Heart left ventricle (tissue), 16 donors: ENCODE results near the gene KRTAP5-5. TPM values are rescaled to one million over a fixed set of nuclear protein-coding genes. Genes with fewer than 3 reads are reported as not detected.
"Not testable (repeated sequence)": the region's sequence is repeated elsewhere in the genome, so short reads cannot be mapped to it uniquely, and the experiment has no call there.

Source experiments
- ATAC-seq, 4 donors: fragments of 200-7000 bp; cut with Tn5 transposase; one replicate each; pipeline ENCODE4 v1.9.1; 2020 to 2022; ENCODE audit warnings: moderate library complexity in 4 of 4, mild to moderate bottlenecking in 3 of 4, moderate number of reproducible peaks in 1 of 4
- DNase-seq, 5 donors: peaks; one replicate each; pipeline ENCODE4 v3.0.0-alpha.2; 2020
- H3K27ac ChIP-seq, 12 donors: fragments of 200-600 bp; sonication (generic) in 4 of 12; one replicate each; pipeline versions ENCODE4 v1.5.0 to v1.8.0; 2016 to 2022; ENCODE audit warnings: mild to moderate bottlenecking in 2 of 12
- H3K27me3 ChIP-seq, 9 donors: fragments of 200-600 bp; sonication (generic) in 2 of 9; one replicate each; pipeline versions ENCODE4 v1.5.1 to v1.8.0; 2016 to 2022; ENCODE audit warnings: mild to moderate bottlenecking in 3 of 9
- H3K36me3 ChIP-seq, 9 donors: fragments of 200-600 bp; sonication (generic) in 2 of 9; one replicate each; pipeline versions ENCODE4 v1.5.0 to v1.8.0; 2018 to 2022; ENCODE audit warnings: mild to moderate bottlenecking in 2 of 9
- H3K4me1 ChIP-seq, 12 donors: fragments of 200-600 bp; sonication (generic) in 4 of 12; one replicate each; pipeline versions ENCODE4 v1.5.0 to v1.8.0; 2016 to 2022; ENCODE audit warnings: mild to moderate bottlenecking in 3 of 12
- H3K4me3 ChIP-seq, 12 donors: fragments of 200-600 bp; sonication (generic) in 4 of 12; one replicate each; pipeline versions ENCODE4 v1.5.0 to v1.8.0; 2017 to 2022; ENCODE audit warnings: mild to moderate bottlenecking in 9 of 12, moderate library complexity in 4 of 12
- H3K9me3 ChIP-seq, 12 donors: fragments of 200-600 bp; sonication (generic) in 4 of 12; one replicate each; pipeline versions ENCODE4 v1.5.0 to v1.8.0; 2016 to 2022; ENCODE audit warnings: mild to moderate bottlenecking in 1 of 12
- POLR2A ChIP-seq, 2 donors: fragments of 450-650 bp; IDR thresholded peaks; one replicate each; pipeline ENCODE4 v1.6.1; 2017; ENCODE audit warnings: antibody characterized with exemption in 2 of 2, mild to moderate bottlenecking in 2 of 2, moderate library complexity in 2 of 2
- WGBS, 4 donors: extraction: QIAGEN DNeasy Blood & Tissue Kit in 2 of 4; methylation state at CpG; one replicate each; pipeline versions ENCODE4 v1.1.5 to v1.1.7; 2013 to 2018; 5-methylcytosine and 5-hydroxymethylcytosine counted together
- intact Hi-C, 10 donors: fragments of 100-400 bp; cut with DNase I; formaldehyde crosslinking; loops; one replicate each; pipeline versions ENCODE4 v1.11.1 to v1.14.2; 2022
- polyA plus RNA-seq, 2 donors: library from polyadenylated mRNA; stranded (reverse); fragments of 200-250 nt; gene quantifications; one replicate each; pipeline ENCODE4 v1.2.3, GENCODE V29; 2013
- total RNA-seq, 9 donors: library from RNA; depleted of rRNA in 2 of 9; stranded (reverse); fragments of >200 nt in 2 of 9; fragmentation: NEBNext Ultra II Directional in 3 of 9; extraction: Animal tissue kit (Norgen Biotek cat#: 25700) in 3 of 9; gene quantifications; one replicate each; pipeline versions ENCODE4 v1.1.0 to v1.2.4, GENCODE V29; 2016 to 2023
- TF ChIP-seq, protein P1 (sequence below), 12 donors: fragments of 200-600 bp; sonication (generic) in 4 of 12; IDR thresholded peaks; one replicate each; pipeline versions ENCODE4 v1.5.0 to v1.8.0; 2018 to 2022; ENCODE audit warnings: antibody characterized with exemption in 12 of 12, mild to moderate bottlenecking in 5 of 12
- donor health status: ischemic (EF 13 %, LVEDD 7.1; RV severe dilation, severe dysfunction).
- donor health status: healthy with polysubstance abuse.
- donor health status: DM: no; HTN: yes; CAD: no.
- donor health status: DM: no; HTN: no; CAD: no.
- donor health status: ischemic (EF 25% LVEDD 6.9; RV normal size, moderate dysfunction).
- donor health status: ischemic (EF 25% LVEDD 5.7; RV mildly dilated, moderate dysfunction).
- donor health status: healthy.
- donor health status: DM: yes; HTN: yes; CAD: no.
- donor health status: ischemic (EF 35%, LVEDD 5.7; RV mildly dilated, moderate dysfunction).
- donor health status: nonischemic (EF 11% LVEDD 7.7; RV severe dilation, severe dysfunction).
- donor health status: DM: yes; HTN: yes; CAD: no.
- donor health status: PGD.
- donor health status: ischemic (EF 29% LVEDD 5.4; RV normal size, mild dysfunction).
- donor health status: nonischemic (EF 23%, LVEDD 6.1; RV moderate dilation, normal function).

Gene KRTAP5-5
- total and polyA plus RNA-seq, 11 donors = not detected

GRCh38 chr11:1603629-1604028 is 25.9 kb upstream of the KRTAP5-5 start:
- Histone ChIP-seq H3K27ac (no peak overlapping the region), H3K36me3 (no peaks in the 10 kb centered on the region), H3K4me3 (no peak overlapping the region), H3K9me3 (no peaks in the 10 kb centered on the region), H3K4me1 (peaks cover 0 to 9% (median 0%) of the 10 kb centered on the region in 12 donors), H3K27me3 (peaks cover 0 to 27% (median 5%) of the 10 kb centered on the region in 9 donors)
- no peak for DNase-seq
- no peak for ATAC-seq
- WGBS, 4 donors = 78 to 87% (median 84%) methylated on average over 1 of the region's 1 CpG
- intact Hi-C loops = no loop called here
- TF ChIP-seq POLR2A (IDR thresholded peaks at IDR 0.05) = no peak
- TF ChIP-seq, protein P1, sequence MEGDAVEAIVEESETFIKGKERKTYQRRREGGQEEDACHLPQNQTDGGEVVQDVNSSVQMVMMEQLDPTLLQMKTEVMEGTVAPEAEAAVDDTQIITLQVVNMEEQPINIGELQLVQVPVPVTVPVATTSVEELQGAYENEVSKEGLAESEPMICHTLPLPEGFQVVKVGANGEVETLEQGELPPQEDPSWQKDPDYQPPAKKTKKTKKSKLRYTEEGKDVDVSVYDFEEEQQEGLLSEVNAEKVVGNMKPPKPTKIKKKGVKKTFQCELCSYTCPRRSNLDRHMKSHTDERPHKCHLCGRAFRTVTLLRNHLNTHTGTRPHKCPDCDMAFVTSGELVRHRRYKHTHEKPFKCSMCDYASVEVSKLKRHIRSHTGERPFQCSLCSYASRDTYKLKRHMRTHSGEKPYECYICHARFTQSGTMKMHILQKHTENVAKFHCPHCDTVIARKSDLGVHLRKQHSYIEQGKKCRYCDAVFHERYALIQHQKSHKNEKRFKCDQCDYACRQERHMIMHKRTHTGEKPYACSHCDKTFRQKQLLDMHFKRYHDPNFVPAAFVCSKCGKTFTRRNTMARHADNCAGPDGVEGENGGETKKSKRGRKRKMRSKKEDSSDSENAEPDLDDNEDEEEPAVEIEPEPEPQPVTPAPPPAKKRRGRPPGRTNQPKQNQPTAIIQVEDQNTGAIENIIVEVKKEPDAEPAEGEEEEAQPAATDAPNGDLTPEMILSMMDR (IDR thresholded peaks at IDR 0.05) = no peak

DNA sequence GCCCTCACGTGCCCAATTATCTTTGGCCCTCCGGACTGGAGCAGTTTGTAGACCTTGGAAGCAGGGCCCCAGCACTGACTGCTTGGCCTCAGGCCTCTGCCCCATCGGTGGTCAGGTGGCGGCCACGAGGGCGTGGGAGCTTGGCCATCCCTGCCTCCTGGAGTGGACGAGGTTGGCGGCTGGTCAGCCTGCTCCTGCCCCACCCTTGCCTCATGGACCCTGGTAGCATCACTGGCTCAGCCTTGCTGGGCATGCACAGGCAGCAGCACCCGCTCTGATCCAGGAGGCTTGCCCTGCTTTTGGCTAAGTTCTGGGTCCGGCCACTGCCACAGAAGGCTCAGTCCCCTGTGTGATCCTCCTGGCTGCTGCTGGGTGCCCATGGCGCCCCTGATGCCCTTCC is 25.4 kb upstream of the KRTAP5-5 start:
- intact Hi-C loops = no loop called here
- H3K36me3 ChIP-seq = no peaks in the 10 kb centered on the region
- TF ChIP-seq POLR2A (IDR thresholded peaks at IDR 0.05) = no peak
- TF ChIP-seq, protein P1 (IDR thresholded peaks at IDR 0.05) = no peak
- DNase-seq (no peak), ATAC-seq (peak in 1 of 4 donors; percentile 10)
- no peaks in the 10 kb centered on the region for H3K9me3 ChIP-seq
- WGBS, 4 donors = 91 to 95% (median 93%) methylated on average over 11 of the region's 11 CpGs
- H3K27ac ChIP-seq = no peak overlapping the region
- peaks cover 0 to 27% (median 5%) of the 10 kb centered on the region in 9 donors for H3K27me3 ChIP-seq
- no peak overlapping the region for H3K4me3 ChIP-seq
- H3K4me1 ChIP-seq = peaks cover 0 to 10% (median 0%) of the 10 kb centered on the region in 12 donors

GRCh38 chr11:1604711-1605110 is 24.9 kb upstream of the KRTAP5-5 start:
- Histone ChIP-seq H3K4me1 (peaks cover 0 to 10% (median 0%) of the 10 kb centered on the region in 12 donors), H3K9me3 (no peaks in the 10 kb centered on the region), H3K36me3 (no peaks in the 10 kb centered on the region), H3K27me3 (peaks cover 0 to 27% (median 5%) of the 10 kb centered on the region in 9 donors), H3K27ac (no peak overlapping the region), H3K4me3 (no peak overlapping the region)
- TF ChIP-seq, protein P1 (IDR thresholded peaks at IDR 0.05) = no peak
- no peak for TF ChIP-seq POLR2A (IDR thresholded peaks at IDR 0.05)
- no peak for DNase-seq
- 76 to 87% (median 83%) methylated on average over 1 to 7 of the region's 7 CpGs for WGBS, 4 donors
- ATAC-seq = no peak
- intact Hi-C loops = no loop called here

- H3K4me1 ChIP-seq, ATAC-seq, intact Hi-C loops, H3K4me3 ChIP-seq, H3K36me3 ChIP-seq, DNase-seq, H3K27ac ChIP-seq, H3K9me3 ChIP-seq: not testable (repeated sequence)
- WGBS, 4 donors = 85 to 92% (median 90%) methylated on average over 13 of the region's 13 CpGs
- peaks cover 0 to 27% (median 5%) of the 10 kb centered on the region in 9 donors for H3K27me3 ChIP-seq
Observed at GRCh38 chr11:1605923-1606322, 23.7 kb upstream of the KRTAP5-5 start.

- intact Hi-C loops, ATAC-seq, DNase-seq, H3K36me3 ChIP-seq, H3K9me3 ChIP-seq, H3K4me3 ChIP-seq, H3K4me1 ChIP-seq, H3K27ac ChIP-seq: not testable (repeated sequence)
- WGBS, 4 donors = 39 to 59% (median 48%) methylated on average over 18 of the region's 18 CpGs
- peaks cover 0 to 27% (median 5%) of the 10 kb centered on the region in 9 donors for H3K27me3 ChIP-seq
Observed at GRCh38 chr11:1607156-1607845, 22.3 kb upstream of the KRTAP5-5 start.

GRCh38 chr11:1607901-1608300 is 21.7 kb upstream of the KRTAP5-5 start:
- intact Hi-C loops, H3K36me3 ChIP-seq, H3K4me1 ChIP-seq, H3K4me3 ChIP-seq, H3K27ac ChIP-seq, H3K9me3 ChIP-seq, ATAC-seq, DNase-seq: not testable (repeated sequence)
- H3K27me3 ChIP-seq = peaks cover 0 to 27% (median 5%) of the 10 kb centered on the region in 9 donors
- 62 to 67% (median 64%) methylated on average over 1 to 5 of the region's 5 CpGs for WGBS, 4 donors
